GM12891 (cell line): Measurements from ENCODE around the gene SLC25A44.

ENCODE experiments used
- PAX5 ChIP-seq: IDR thresholded peaks from 2 replicates; pipeline ENCODE4 v1.6.1; 2011; ENCODE audit warnings: low read length, moderate library complexity, mild to moderate bottlenecking; ENCODE audit not compliant: insufficient read depth, severe bottlenecking
- POLR2A ChIP-seq: IDR thresholded peaks from 2 replicates; pipeline ENCODE4 v1.6.1; 2011; ENCODE audit warnings: low read depth, low read length, control low read depth
- POLR2AphosphoS5 ChIP-seq: IDR thresholded peaks from 2 replicates; pipeline ENCODE4 v1.6.1; 2011; ENCODE audit warnings: low read depth, low read length, control low read depth
- SPI1 ChIP-seq: IDR thresholded peaks from 2 replicates; pipeline ENCODE4 v1.6.1; 2011; ENCODE audit warnings: low read depth, low read length, control low read depth
- TAF1 ChIP-seq: IDR thresholded peaks from 2 replicates; pipeline ENCODE4 v1.6.1; 2011; ENCODE audit warnings: low read depth, low read length, control low read depth

GRCh38 chr1:156145650-156146019, 48.3 kb upstream of the SLC25A44 start:
- TF ChIP-seq POLR2AphosphoS5 (no peak), POLR2A (no peak), TAF1 (no peak), SPI1 (no peak), PAX5 (no peak)
